ENCODE data around the gene HAUS8. TPM values are rescaled to one million over a fixed set of nuclear protein-coding genes. Genes with fewer than 3 reads are reported as not detected.
"Not testable (repeated sequence)": the region's sequence is repeated elsewhere in the genome, so short reads cannot be mapped to it uniquely, and the experiment has no call there.

The HAUS8 gene
- total and polyA plus RNA-seq, 3 experiments from 2014 or later, result 9.7 to 36.4 (median 33.4) TPM

DNA sequence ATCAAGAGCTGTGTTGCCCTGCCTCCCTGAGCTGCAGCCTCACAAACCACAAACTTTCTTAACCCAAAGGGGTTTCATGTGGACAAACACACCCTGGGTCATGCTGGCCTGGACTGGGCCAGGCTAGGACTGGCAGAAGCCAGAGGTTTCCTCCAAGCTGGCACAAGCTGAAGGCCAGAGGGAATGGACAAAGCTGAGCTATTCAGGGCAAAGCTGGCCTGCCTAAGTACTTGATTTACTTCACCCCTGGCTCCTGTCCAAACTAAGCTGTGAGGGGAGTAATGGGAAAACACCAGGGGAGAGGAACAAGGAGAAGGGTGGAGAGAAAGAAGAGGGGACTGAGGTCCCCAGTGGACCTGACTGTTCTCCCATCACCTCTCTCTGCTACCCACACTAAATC is 54.9 kb downstream of the HAUS8 start:
- H3K4me1 ChIP-seq (ENCODE audit: insufficient read depth, low read length), result no peaks in the 10 kb centered on the region
- ChIA-PET POLR2A (no interaction called here), CTCF (no interaction called here)
- no peaks in the 10 kb centered on the region for H3K27me3 ChIP-seq (ENCODE audit: insufficient read depth, low read length, poor library complexity, severe bottlenecking)
- H3K36me3 ChIP-seq (ENCODE audit: insufficient read depth, low read length), result no peaks in the 10 kb centered on the region
- Mint-ChIP-seq H3K36me3 (peaks cover 2 to 15% (median 3%) of the 10 kb centered on the region in 3 donors), H3K4me3 (no peak overlapping the region), H3K27me3 (peaks cover 23 to 24% of the 10 kb centered on the region in 2 donors), H3K9me3 (peaks cover 14 to 25% (median 24%) of the 10 kb centered on the region in 5 donors), H3K4me1 (no peaks in the 10 kb centered on the region), H3K27ac (no peak overlapping the region)
- no peaks in the 10 kb centered on the region for H3K9me3 ChIP-seq (ENCODE audit: low read length)
- DNase-seq, result no peak
- H3K27ac ChIP-seq (ENCODE audit: low read depth, low read length), result no peak overlapping the region
- no peak overlapping the region for H3K4me3 ChIP-seq (ENCODE audit: low read length)

DNA sequence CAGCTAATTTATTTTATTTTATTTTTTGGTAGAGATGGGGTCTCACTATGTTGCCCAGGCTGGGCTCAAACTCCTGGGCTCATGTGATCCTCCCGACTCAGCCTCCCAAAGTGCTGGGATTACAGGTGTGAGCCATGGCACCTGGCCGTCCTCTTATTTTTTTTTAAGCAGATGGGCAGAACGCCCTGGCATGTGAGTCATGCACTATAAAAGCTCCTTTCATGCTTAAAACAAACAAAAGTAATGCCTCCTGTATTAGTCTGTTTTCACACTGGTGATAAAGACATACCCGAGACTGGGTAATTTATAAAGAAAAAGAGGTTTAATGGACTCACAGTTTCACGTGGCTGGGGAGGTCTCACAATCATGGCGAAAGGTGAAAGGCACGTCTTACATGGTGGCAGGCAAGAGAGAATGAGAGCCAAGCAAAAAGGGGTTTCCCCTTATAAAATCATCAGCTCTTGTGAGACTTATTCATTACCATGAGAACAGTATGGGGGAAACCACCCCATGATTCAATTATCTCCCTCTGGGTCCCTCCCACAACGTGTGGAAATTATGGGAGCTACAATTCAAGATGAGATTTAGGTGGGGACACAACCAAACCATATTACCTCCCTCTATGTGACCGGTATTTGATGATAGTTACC is 60.9 kb downstream of the HAUS8 start:
- DNase-seq; H3K27me3 ChIP-seq (ENCODE audit: insufficient read depth, low read length, poor library complexity, severe bottlenecking); H3K36me3 Mint-ChIP-seq; H3K36me3 ChIP-seq (ENCODE audit: insufficient read depth, low read length); H3K4me1 ChIP-seq (ENCODE audit: insufficient read depth, low read length); CTCF ChIA-PET; H3K27ac ChIP-seq (ENCODE audit: low read depth, low read length); POLR2A ChIA-PET; H3K4me3 ChIP-seq (ENCODE audit: low read length); H3K27ac Mint-ChIP-seq; H3K9me3 ChIP-seq (ENCODE audit: low read length); H3K4me3 Mint-ChIP-seq; H3K4me1 Mint-ChIP-seq; H3K9me3 Mint-ChIP-seq: not testable (repeated sequence)
- peaks cover 12 to 14% of the 10 kb centered on the region in 2 donors for H3K27me3 Mint-ChIP-seq

- H3K4me3 ChIP-seq (ENCODE audit: low read length), result no peak overlapping the region
- no peak overlapping the region for H3K27ac ChIP-seq (ENCODE audit: low read depth, low read length)
- peaks cover 2 to 8% (median 3%) of the 10 kb centered on the region in 5 donors for H3K9me3 Mint-ChIP-seq
- H3K27me3 ChIP-seq (ENCODE audit: insufficient read depth, low read length, poor library complexity, severe bottlenecking), result no peaks in the 10 kb centered on the region
- H3K4me3 Mint-ChIP-seq, result no peak overlapping the region
- ChIA-PET POLR2A (no interaction called here), CTCF (no interaction called here)
- H3K36me3 Mint-ChIP-seq, result no peaks in the 10 kb centered on the region
- peaks cover 17 to 18% of the 10 kb centered on the region in 2 donors for H3K27me3 Mint-ChIP-seq
- H3K36me3 ChIP-seq (ENCODE audit: insufficient read depth, low read length), result no peaks in the 10 kb centered on the region
- no peak for DNase-seq
- H3K27ac Mint-ChIP-seq, result no peak overlapping the region
- no peaks in the 10 kb centered on the region for H3K4me1 Mint-ChIP-seq
- H3K4me1 ChIP-seq (ENCODE audit: insufficient read depth, low read length), result no peaks in the 10 kb centered on the region
- H3K9me3 ChIP-seq (ENCODE audit: low read length), result no peaks in the 10 kb centered on the region
Measured at GRCh38 chr19:17011485-17011884, 63.8 kb downstream of the HAUS8 start.

DNA sequence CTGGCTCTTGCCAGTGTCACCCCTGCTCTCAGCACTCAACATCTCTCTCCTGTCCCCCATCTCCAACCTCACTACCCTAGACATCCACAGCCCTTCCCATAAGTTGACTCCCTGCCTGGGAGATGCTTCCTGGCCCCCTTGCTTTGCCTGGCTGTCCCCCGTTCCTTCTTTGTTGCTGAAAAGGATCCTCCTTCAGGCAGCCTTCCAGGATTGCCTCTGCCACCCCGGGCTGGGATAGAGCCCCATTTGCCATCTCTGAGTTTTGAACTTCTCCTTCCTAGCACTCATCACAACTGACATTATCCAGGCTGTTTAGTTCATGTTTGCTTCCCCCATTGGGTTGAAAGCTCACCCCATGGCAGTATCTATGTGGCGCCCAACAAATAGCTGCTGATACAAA is 68.7 kb downstream of the HAUS8 start:
- no peak overlapping the region for H3K4me3 ChIP-seq (ENCODE audit: low read length)
- no peaks in the 10 kb centered on the region for H3K27me3 ChIP-seq (ENCODE audit: insufficient read depth, low read length, poor library complexity, severe bottlenecking)
- Mint-ChIP-seq H3K27me3 (peaks cover 5 to 11% of the 10 kb centered on the region in 2 donors), H3K4me1 (peaks cover 9 to 11% (median 10%) of the 10 kb centered on the region in 3 donors), H3K36me3 (no peaks in the 10 kb centered on the region), H3K27ac (peak overlapping the region in 3 of 8 donors; percentile 31 to 72 (median 55)), H3K4me3 (no peak overlapping the region), H3K9me3 (no peaks in the 10 kb centered on the region)
- no peaks in the 10 kb centered on the region for H3K36me3 ChIP-seq (ENCODE audit: insufficient read depth, low read length)
- no peak overlapping the region for H3K27ac ChIP-seq (ENCODE audit: low read depth, low read length)
- ChIA-PET CTCF (no interaction called here), POLR2A (no interaction called here)
- DNase-seq, result no peak
- peaks cover 11% of the 10 kb centered on the region for H3K4me1 ChIP-seq (ENCODE audit: insufficient read depth, low read length)
- no peaks in the 10 kb centered on the region for H3K9me3 ChIP-seq (ENCODE audit: low read length)

- H3K4me1 Mint-ChIP-seq, result peaks cover 21 to 26% (median 22%) of the 10 kb centered on the region in 3 donors
- DNase-seq, result no peak
- Histone ChIP-seq H3K9me3 (ENCODE audit: low read length) (no peaks in the 10 kb centered on the region), H3K27ac (ENCODE audit: low read depth, low read length) (no peak overlapping the region), H3K36me3 (ENCODE audit: insufficient read depth, low read length) (no peaks in the 10 kb centered on the region), H3K27me3 (ENCODE audit: insufficient read depth, low read length, poor library complexity, severe bottlenecking) (no peaks in the 10 kb centered on the region), H3K4me1 (ENCODE audit: insufficient read depth, low read length) (peaks cover 27% of the 10 kb centered on the region), H3K4me3 (ENCODE audit: low read length) (no peak overlapping the region)
- H3K36me3 Mint-ChIP-seq, result no peaks in the 10 kb centered on the region
- POLR2A ChIA-PET, result no interaction called here
- peak overlapping the region in 3 of 8 donors; percentile 58 to 84 (median 70) for H3K27ac Mint-ChIP-seq
- H3K9me3 Mint-ChIP-seq, result no peaks in the 10 kb centered on the region
- H3K27me3 Mint-ChIP-seq, result peaks cover 5 to 11% of the 10 kb centered on the region in 2 donors
- H3K4me3 Mint-ChIP-seq, result no peak overlapping the region
- CTCF ChIA-PET, result no interaction called here
Measured at GRCh38 chr19:17005000-17005399, 70.3 kb downstream of the HAUS8 start.

GRCh38 chr19:17004386-17004785 is 70.9 kb downstream of the HAUS8 start:
- Histone ChIP-seq H3K9me3 (ENCODE audit: low read length) (no peaks in the 10 kb centered on the region), H3K27me3 (ENCODE audit: insufficient read depth, low read length, poor library complexity, severe bottlenecking) (no peaks in the 10 kb centered on the region), H3K4me1 (ENCODE audit: insufficient read depth, low read length) (peaks cover 27% of the 10 kb centered on the region), H3K4me3 (ENCODE audit: low read length) (no peak overlapping the region), H3K27ac (ENCODE audit: low read depth, low read length) (no peak overlapping the region), H3K36me3 (ENCODE audit: insufficient read depth, low read length) (no peaks in the 10 kb centered on the region)
- H3K36me3 Mint-ChIP-seq, result no peaks in the 10 kb centered on the region
- ChIA-PET POLR2A (no interaction called here), CTCF (no interaction called here)
- H3K4me3 Mint-ChIP-seq, result no peak overlapping the region
- peak overlapping the region in 2 of 8 donors; percentile 68 to 70 for H3K27ac Mint-ChIP-seq
- peaks cover 21 to 26% (median 22%) of the 10 kb centered on the region in 3 donors for H3K4me1 Mint-ChIP-seq
- H3K9me3 Mint-ChIP-seq, result no peaks in the 10 kb centered on the region
- DNase-seq, result peak in 1 of 5 donors; percentile 28
- peaks cover 5 to 8% of the 10 kb centered on the region in 2 donors for H3K27me3 Mint-ChIP-seq

DNA sequence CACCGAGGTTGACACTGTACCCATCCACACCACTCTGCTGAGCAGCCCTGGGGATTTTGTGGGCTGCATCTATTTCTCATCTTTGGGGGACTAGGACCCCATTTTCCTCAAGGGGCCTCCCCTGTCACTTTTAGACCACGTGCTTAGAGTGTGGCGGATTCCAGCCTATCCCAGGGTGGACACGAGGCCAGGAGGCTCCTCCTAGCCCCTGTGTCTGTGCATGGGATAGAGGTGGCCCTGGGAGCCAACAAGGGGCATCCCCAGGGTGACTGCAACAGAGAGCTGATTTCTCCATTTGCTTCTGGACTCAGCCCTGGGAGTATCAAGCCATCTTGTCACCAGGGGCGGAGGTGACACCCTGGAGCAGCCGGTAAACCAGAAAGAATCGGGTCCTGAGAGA is 72.8 kb downstream of the HAUS8 start:
- Mint-ChIP-seq H3K27me3 (peaks cover 5 to 10% of the 10 kb centered on the region in 2 donors), H3K4me1 (peaks cover 21 to 26% (median 22%) of the 10 kb centered on the region in 3 donors), H3K36me3 (peaks cover 0 to 4% (median 2%) of the 10 kb centered on the region in 3 donors), H3K27ac (peak overlapping the region in 5 of 8 donors; percentile 6 to 95 (median 87)), H3K4me3 (peak overlapping the region in 3 of 7 donors; percentile 56 to 78 (median 62)), H3K9me3 (peaks cover 0 to 6% (median 3%) of the 10 kb centered on the region in 5 donors)
- Histone ChIP-seq H3K9me3 (ENCODE audit: low read length) (no peaks in the 10 kb centered on the region), H3K27me3 (ENCODE audit: insufficient read depth, low read length, poor library complexity, severe bottlenecking) (no peaks in the 10 kb centered on the region), H3K36me3 (ENCODE audit: insufficient read depth, low read length) (no peaks in the 10 kb centered on the region), H3K4me3 (ENCODE audit: low read length) (no peak overlapping the region), H3K27ac (ENCODE audit: low read depth, low read length) (no peak overlapping the region), H3K4me1 (ENCODE audit: insufficient read depth, low read length) (peaks cover 27% of the 10 kb centered on the region)
- ChIA-PET CTCF (no interaction called here), POLR2A (no interaction called here)
- DNase-seq, result no peak

GRCh38 chr19:17001603-17002183 is 73.6 kb downstream of the HAUS8 start:
- peak overlapping the region; percentile 56 to 90 (median 71) for H3K4me3 Mint-ChIP-seq

More at GRCh38 chr19:17001603-17002183, 73.6 kb downstream of the HAUS8 start:
- no peak overlapping the region for H3K27ac ChIP-seq (ENCODE audit: low read depth, low read length)
- peaks cover 27% of the 10 kb centered on the region for H3K4me1 ChIP-seq (ENCODE audit: insufficient read depth, low read length)
- peaks cover 0 to 4% (median 2%) of the 10 kb centered on the region in 3 donors for H3K36me3 Mint-ChIP-seq
- H3K27me3 ChIP-seq (ENCODE audit: insufficient read depth, low read length, poor library complexity, severe bottlenecking), result no peaks in the 10 kb centered on the region
- peak overlapping the region; percentile 32 to 99 (median 88) for H3K27ac Mint-ChIP-seq
- CTCF ChIA-PET, result no interaction called here
- peak overlapping the region; percentile 62 for H3K4me3 ChIP-seq (ENCODE audit: low read length)
- H3K9me3 Mint-ChIP-seq, result peaks cover 0 to 6% (median 3%) of the 10 kb centered on the region in 5 donors
- H3K27me3 Mint-ChIP-seq, result peaks cover 5 to 8% of the 10 kb centered on the region in 2 donors
- H3K36me3 ChIP-seq (ENCODE audit: insufficient read depth, low read length), result no peaks in the 10 kb centered on the region
- peak; percentile 58 to 90 (median 87) for DNase-seq
- no peaks in the 10 kb centered on the region for H3K9me3 ChIP-seq (ENCODE audit: low read length)
- POLR2A ChIA-PET, result no interaction called here
- peaks cover 21 to 26% (median 22%) of the 10 kb centered on the region in 3 donors for H3K4me1 Mint-ChIP-seq
